IPS-18c (cell line): ENCODE results near the gene POLR2M.

Experiments
- H3K4me3 ChIP-seq: 2 replicates; pipeline ENCODE4 v1.7.0; 2013; ENCODE audit warnings: low read depth, mild to moderate bottlenecking, low read length, moderate library complexity; ENCODE audit not compliant: insufficient read depth
- H3K9me3 ChIP-seq: one replicate; pipeline ENCODE4 v1.6.1; 2013; ENCODE audit warnings: mild to moderate bottlenecking, low read length, moderate library complexity; ENCODE audit not compliant: control insufficient read depth, insufficient read depth

POLR2M gene

DNA sequence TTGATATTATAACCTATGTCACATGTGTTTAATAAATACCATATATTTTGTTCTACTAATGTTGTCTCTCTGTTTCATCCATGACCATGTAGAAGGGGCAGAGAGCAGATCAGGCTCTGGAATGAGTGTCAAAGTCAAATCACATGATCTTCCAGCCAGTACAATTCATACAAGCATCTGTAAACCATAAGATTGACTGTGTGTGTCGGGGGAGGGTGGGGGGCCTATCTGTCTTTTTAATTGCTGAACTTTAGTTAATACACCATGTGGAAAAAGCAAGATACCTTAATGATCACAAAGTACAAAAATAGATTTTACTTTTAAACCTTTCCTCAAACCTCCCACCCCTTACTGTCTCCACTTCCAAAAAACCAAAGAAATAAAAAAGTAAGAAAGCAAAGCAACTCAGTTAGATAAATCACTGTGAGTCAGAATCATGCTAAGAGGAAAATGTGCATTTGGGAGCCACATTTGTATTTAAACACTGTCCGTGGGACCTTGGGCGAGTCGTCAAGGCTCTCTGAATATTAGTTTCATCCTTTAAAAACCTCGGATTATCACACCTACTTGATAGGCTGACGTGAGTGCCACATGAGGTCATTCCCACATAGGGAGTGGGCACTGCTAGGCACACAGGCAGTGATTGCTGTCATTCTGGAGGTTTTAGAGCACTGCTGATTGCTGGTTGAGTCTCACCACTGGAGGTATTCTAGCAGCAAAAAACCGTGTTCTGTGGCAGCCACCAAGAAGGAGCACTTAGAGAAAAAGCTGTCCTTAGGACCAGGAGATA is 21.0 kb upstream of the POLR2M start:
- no peaks in the 10 kb centered on the region for H3K9me3 ChIP-seq
- H3K4me3 ChIP-seq = no peak overlapping the region

DNA sequence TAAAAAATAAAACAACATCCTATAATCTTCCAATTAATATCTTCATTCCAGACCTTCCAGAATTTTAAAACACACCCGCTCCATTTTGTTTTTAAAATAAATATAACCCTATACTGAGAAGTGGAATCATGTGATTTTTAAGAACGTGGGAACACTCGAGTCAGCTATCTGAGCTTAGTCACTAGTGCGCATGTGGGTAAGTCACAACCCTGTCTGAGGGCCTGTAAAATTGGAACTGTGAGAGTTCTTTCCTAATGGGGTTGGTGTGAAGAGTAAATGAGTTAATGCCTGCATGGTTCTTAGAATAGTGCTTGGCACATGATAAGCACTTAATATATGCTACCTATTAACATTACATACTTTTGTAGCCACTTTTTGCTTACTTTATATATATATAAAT is 19.9 kb upstream of the POLR2M start:
- H3K4me3 ChIP-seq = no peak overlapping the region
- H3K9me3 ChIP-seq = no peaks in the 10 kb centered on the region

DNA sequence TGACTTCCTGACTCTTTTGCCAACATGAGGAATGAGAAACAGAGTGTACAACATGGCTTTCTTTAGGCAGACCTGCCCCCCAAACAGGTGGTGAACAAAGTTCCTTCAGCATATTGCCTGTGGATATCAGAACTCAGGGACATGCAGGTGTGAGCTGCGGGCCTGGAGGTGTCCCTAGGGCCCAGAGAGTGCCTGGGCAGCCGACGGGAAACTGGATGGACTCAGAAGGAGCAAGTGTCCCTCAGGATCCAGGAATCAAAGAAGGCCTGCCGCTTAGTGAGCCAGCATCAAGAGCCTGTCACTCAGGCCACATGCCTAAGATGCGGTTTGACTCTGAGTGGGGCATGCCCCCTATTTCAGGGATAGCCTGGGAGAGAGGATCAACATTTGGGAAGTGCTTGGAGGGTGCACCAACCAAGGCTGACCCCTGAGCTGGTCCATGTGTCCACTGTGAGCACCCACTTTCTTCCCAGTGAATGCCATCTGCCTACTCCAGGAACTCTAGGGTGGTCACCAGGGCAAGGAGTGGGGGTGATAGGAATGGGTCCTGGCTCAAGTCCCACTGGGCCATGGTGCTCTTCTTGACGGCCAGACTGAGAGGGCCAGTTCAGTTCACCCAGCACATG is 16.1 kb upstream of the POLR2M start:
- no peaks in the 10 kb centered on the region for H3K9me3 ChIP-seq
- no peak overlapping the region for H3K4me3 ChIP-seq

DNA sequence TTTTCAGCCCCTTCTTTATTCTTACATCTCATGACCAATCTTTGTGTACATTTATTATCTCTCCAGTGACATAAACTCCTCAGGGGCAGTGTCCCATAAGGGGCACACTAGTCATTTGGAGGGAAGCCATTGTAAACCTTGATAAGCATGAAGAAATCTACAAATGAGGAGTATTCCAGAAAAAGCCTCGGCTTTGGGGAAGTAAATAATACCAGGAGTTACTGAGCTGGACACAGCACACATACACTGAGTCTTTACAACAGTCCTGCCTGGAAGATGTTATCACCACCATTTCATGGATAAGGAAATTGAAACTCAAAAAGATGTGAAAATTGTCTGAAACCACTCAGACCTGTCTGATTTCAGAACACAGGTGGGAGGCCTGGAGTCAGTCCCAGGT is 15.4 kb upstream of the POLR2M start:
- no peak overlapping the region for H3K4me3 ChIP-seq

DNA sequence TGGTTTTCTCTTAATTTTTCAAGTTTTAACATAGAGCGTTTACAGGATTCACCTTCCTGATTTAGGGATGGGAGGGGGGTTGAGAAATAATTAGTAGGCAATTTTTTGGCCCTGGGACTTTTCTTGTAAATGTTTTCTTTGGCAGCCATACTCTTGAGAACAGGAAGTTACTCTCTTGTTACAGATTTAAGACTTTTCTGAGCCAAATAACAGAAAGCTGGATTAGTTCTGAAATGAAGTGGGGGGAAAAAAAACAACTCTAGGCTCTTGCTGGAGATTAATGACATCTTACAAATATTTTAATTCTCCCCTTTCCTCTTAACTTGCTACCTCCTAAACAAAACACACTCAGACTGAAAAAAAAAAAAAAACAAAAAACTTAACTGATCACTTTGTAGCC is 13.8 kb upstream of the POLR2M start:
- Histone ChIP-seq H3K9me3 (no peaks in the 10 kb centered on the region), H3K4me3 (no peak overlapping the region)

More for the DNA sequence above, 15.4 kb upstream of the POLR2M start:
- no peaks in the 10 kb centered on the region for H3K9me3 ChIP-seq

DNA sequence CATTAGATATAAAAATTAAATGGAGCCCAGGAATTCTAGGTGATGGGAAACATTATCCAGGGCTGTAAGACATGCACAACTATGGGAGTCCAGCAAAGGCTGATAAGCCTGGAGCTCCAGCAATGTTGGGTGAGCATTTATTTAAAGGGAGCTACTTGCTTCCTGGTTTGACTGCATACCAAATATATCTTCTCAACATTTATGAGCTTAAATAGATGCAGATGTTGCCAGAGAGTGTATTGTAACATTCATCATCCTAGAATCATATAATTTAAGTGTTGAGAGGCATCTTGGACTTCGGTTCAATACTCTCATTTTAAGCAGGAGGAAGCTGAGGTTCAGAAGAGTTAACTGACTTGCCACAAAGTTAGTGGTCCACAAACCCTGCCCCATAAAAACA is 12.2 kb upstream of the POLR2M start:
- Histone ChIP-seq H3K4me3 (no peak overlapping the region), H3K9me3 (no peaks in the 10 kb centered on the region)

DNA sequence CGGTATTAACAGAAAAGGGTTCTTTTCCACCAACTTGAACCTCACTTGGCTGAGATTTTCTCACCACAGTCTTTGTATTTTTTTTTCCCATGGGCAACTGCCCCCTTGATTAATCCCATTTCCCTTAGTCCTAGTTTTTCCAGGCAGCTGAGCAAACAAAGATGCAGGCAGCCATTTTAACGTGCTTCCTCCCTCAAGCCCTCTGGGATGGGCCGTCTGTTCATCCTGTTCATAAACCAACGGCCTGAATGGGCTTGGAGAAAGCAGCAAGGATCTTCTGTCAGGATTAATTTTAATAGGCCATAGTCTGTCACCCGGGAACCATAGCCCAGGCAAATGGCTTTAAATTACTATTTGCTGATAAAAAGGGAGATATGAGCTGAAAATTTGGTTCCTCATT is 10.4 kb upstream of the POLR2M start:
- no peak overlapping the region for H3K4me3 ChIP-seq

DNA sequence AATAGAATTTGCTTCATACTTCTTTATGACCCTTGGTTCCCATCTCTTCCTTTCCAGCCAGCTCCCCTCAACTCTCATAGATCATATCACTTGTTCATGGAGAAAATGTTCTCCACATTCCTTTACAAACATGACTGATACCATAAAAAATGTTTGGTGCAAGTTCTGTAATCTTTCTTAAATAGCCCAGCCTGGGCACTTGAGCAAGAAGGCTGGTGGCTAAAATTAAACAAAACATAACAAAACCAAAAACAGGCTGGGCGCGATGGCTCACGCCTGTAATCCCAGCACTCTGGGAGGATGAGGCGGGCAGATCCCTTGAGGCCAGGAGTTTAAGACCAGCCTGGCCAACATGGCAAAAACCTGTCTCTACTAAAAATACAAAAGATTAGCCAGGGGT is 8.9 kb upstream of the POLR2M start:
- H3K4me3 ChIP-seq = no peak overlapping the region
- H3K9me3 ChIP-seq = no peaks in the 10 kb centered on the region

More for the DNA sequence above, 10.4 kb upstream of the POLR2M start:
- no peaks in the 10 kb centered on the region for H3K9me3 ChIP-seq

DNA sequence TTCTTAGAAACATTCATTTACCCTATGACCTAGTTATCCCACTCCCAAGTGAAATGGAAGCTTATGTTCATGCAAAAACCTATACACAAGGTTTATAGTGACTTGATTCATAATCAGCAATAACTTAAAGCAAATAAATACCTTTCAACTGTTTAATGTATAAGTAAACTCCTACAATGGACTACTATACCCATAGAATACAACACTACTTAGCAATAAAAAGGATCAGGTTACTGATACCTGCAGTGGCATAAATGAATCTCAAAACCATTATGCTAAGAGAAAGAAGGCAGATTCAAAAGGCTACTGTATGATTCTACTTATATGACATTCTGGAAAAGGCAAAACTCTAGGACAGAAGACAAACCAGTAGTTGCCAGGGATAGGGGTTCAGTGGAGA is 8.3 kb upstream of the POLR2M start:
- H3K9me3 ChIP-seq = no peaks in the 10 kb centered on the region
- no peak overlapping the region for H3K4me3 ChIP-seq

DNA sequence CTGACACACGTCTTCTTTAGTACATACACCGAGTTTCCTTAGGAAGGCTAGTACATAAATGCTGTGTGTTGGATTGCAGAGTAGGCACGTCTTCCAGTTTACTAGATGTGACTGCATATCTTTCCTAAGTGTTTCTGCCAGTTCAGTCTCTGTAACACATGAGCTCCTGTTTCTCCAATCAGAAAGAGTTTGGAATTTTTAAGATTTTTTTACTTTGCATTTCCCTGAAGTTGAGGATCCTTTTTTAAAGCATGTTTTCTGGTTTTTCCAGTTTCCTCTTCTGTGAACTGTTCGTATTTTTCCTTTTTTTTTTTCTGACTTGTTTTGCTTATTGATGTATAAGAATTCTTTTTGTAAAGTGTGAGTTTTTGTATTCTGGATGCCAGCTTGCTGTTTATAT is 7.5 kb upstream of the POLR2M start:
- no peak overlapping the region for H3K4me3 ChIP-seq
- H3K9me3 ChIP-seq = no peaks in the 10 kb centered on the region

DNA sequence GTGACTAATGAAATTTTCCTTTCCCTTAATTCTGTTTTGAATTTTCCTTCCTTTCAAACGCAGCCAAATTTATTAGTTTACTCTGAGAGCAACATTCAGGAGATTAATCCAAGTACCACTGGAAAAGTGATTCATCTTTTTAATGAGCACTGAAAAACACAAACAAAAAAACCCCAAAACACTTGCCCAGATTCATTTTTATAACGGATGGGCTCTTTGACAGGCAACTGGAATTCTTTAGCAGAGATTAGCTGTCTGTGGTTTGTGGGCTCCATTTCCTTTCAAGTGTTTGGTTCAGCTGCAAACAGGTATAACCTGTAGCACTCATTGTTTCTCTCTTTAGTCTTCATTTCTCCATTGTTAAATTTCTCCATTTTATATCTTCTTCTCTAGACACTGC is 3.1 kb upstream of the POLR2M start:
- peaks cover 4% of the 10 kb centered on the region for H3K9me3 ChIP-seq
- H3K4me3 ChIP-seq = no peak overlapping the region

DNA sequence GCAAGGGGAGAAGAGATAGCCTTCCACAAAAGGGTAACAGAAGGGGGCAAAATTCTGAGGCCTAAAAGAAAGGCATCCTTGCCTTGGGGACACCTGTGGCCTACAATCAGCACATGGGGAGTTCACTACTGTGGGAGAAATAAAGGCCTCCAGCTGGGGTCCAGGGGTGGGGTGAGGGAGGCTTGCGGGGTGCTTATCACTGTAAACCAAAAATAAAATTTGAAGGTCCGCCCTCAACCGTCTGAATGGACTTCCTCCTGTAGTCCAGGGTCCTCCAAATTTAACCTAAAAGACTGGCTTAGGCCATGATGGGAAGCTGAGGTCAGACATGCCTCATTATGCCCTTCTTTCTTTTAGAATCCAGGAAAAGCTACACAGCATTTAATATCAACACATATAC is 2.1 kb upstream of the POLR2M start:
- no peak overlapping the region for H3K4me3 ChIP-seq
- H3K9me3 ChIP-seq = peaks cover 4% of the 10 kb centered on the region

DNA sequence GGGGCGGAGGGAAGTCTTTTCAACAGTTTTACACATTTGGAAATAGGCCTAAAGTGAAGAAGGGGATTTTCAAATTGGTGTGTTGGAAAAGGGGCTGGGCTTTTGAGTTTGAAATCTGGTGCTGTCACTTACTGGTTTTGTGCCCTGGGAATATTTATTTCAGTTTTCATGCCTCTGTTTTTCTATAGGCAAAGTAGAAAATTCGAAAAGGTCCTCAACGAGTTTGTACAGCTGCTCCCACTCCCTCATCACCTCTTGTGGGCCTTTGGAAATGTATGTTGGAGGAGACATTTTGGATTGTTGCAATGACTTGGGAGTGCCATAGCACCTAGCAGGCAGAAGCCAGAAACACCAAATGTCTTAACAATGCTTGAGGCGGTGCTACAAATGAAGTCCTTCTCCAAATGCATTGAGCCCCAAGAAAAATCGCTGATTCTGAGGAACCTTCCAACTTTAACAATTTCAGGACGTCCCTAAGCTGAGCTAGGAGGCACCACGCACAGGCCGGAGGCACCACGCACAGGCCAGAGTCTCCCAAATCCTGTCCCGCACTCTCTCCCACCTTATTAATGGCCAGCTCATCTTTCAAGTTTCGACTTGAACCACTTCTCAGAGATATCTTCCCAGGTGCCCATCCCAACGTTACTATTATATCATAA is 639 bp upstream of the POLR2M start:
- Histone ChIP-seq H3K9me3 (peaks cover 4% of the 10 kb centered on the region), H3K4me3 (no peak overlapping the region; the same call in 1 of the 2 replicates)

DNA sequence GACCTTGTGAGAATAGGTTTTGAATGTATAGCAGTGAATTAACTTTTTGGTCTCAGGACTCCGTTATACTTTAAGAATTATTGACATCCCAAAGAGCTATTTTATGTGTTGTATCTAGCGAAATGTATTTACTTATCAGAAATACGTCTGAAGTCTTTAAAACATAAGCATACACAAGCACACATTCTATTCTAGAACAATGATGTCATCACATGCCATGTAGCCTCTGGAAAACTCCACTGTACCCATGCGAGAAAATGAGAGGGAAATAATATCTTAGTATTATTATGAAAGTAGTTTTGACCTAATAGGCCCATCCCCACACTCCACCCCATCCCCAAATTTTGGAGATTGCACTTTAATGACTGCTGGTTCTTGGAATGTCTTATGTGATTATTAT is 1.5 kb downstream of the POLR2M start:
- no peak overlapping the region for H3K4me3 ChIP-seq
- peaks cover 4% of the 10 kb centered on the region for H3K9me3 ChIP-seq

DNA sequence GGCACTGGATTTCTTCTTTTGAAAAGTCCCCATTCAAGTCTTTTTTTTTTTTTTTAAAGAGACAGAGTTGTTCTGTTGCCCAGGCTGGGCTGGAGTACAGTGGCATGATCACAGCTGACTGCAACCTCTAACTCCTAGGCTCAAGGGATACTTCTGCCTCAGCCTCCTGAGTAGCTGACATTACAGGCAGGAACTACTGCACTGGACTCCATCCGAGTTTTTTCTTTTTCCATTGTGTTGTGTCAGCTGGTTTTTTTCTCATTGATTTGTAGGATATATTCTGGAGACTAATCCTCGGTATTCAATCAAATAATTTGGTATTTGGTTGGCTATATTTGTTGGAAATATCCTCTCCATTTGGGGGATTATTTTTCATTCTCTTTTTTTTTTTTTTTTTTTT is 11.8 kb downstream of the POLR2M start:
- no peaks in the 10 kb centered on the region for H3K9me3 ChIP-seq

DNA sequence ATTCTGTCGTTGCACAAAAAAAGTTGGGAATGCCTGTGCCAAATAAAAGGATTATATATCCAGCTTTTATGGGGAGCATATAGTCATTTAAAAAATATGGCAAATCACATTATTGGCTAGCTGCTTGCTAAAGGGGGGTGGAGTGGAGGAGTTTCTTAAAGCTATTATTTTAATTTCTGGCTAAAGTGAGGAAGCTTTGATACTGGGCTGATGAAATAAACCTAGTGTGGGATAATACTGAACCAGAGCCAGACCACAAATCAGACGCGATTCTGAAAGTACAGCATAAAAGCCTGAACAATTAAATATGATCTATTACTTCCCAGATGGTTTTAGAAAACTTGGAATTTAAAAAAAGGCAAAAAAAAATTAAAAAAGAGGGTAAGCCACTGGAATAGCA is 14.4 kb downstream of the POLR2M start:
- Histone ChIP-seq H3K9me3 (no peaks in the 10 kb centered on the region), H3K4me3 (no peak overlapping the region)

More for the DNA sequence above, 11.8 kb downstream of the POLR2M start:
- no peak overlapping the region for H3K4me3 ChIP-seq

DNA sequence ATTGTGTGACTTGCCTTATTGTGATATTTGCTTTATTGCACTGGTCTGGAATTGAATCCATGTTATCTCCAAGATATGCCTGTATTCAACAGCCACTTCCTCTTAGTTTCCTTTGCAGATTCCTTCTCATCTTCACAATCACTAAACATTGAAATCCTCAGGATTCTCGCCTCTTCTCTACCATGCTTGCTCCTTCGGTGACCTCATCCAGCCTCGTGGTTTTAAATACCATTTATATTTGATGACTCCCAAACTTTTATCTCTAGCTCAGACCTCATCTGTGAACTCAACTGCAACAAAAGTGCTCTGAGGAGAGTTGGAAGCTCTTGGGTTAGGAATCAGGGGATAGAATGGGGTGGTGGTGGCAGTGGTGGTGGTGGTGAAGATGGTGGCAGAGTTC is 19.9 kb downstream of the POLR2M start:
- Histone ChIP-seq H3K4me3 (no peak overlapping the region), H3K9me3 (no peaks in the 10 kb centered on the region)

DNA sequence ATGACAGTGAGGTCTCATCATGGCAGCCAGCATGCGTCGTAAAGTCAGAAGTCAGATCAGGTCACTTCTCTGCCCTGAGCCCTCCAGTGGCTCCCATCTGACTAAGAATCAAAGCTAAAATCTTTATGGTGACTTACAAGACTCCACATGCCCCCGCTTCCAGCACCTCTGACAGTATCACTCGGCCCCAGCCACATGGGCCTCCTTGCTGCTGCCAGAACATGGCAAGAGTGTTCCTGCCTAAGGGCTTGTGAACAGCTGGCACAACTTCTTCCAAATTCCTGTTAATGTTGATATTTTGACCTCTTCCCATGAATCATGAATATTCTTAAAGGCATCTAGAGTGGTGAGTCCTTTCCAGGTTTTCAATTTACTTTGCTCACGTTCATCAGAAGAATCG is 20.5 kb downstream of the POLR2M start:
- no peak overlapping the region for H3K4me3 ChIP-seq
- H3K9me3 ChIP-seq = no peaks in the 10 kb centered on the region
